SK-N-SH (cell line): ENCODE data around the gene GYPC. TPM values are rescaled to one million over a fixed set of nuclear protein-coding genes. Genes with fewer than 3 reads are reported as not detected.

ENCODE experiments used
- CTCF ChIA-PET: fragments of 300-600, 350-600 bp; formaldehyde crosslinking; extraction: SDS; loops from one replicate; lab custom pipeline; 2021; lab: Yijun Ruan, JAX
- POLR2A ChIA-PET: fragments of 350-600 bp; sonication (Branson Sonifier 250); formaldehyde crosslinking; extraction: SDS; loops from one replicate; lab custom pipeline; 2020; ENCODE audit warnings: antibody characterized with exemption, inconsistent platforms; lab: Yijun Ruan, JAX
- DNase-seq: peaks from one replicate; pipeline ENCODE4 v3.0.0; 2012
- H2AFZ ChIP-seq: fragments of 200-600 bp; sonication (generic); 2 replicates; pipeline ENCODE4 v1.8.1; 2016; ENCODE audit warnings: antibody characterized with exemption, mild to moderate bottlenecking, low read depth
- H3F3A ChIP-seq: fragments of 200-600 bp; sonication (generic); replicated peaks from 2 replicates; pipeline ENCODE3; 2016; ENCODE audit warnings: antibody characterized with exemption, mild to moderate bottlenecking; ENCODE audit not compliant: insufficient read depth
- H3K27ac ChIP-seq, 2 experiments: fragments of 200-500 bp in 1 of 2; fragments of 200-600 bp in 1 of 2; sonication (Bioruptor generic) in 1 of 2; sonication (generic), shearing (Covaris generic) in 1 of 2; 2 replicates each; pipeline versions ENCODE4 v1.5.1 to v1.6.1; 2014 to 2016; ENCODE audit warnings: low read depth in 2 of 2, inconsistent platforms in 1 of 2, low read length in 1 of 2, mild to moderate bottlenecking in 1 of 2, mixed read lengths in 1 of 2
- H3K27me3 ChIP-seq: fragments of 200-600 bp; sonication (generic), shearing (Covaris generic); 2 replicates; pipeline ENCODE4 v1.6.1; 2016; ENCODE audit warnings: mixed run types; ENCODE audit not compliant: insufficient read depth
- H3K36me3 ChIP-seq, 2 experiments: fragments of 200-500 bp in 1 of 2; fragments of 200-600 bp in 1 of 2; sonication (Bioruptor generic) in 1 of 2; sonication (generic) in 1 of 2; replicated peaks in 1 of 2; 2 replicates each; pipeline versions ENCODE3 to v1.5.1; 2014 to 2016; ENCODE audit warnings: low read length in 1 of 2, mild to moderate bottlenecking in 1 of 2; ENCODE audit not compliant: insufficient read depth in 2 of 2, control insufficient read depth in 1 of 2
- H3K4me1 ChIP-seq, 2 experiments: fragments of 200-500 bp in 1 of 2; fragments of 200-600 bp in 1 of 2; sonication (Bioruptor generic) in 1 of 2; sonication (generic), shearing (Covaris generic) in 1 of 2; 2 replicates each; pipeline versions ENCODE4 v1.5.1 to v1.6.1; 2014 to 2016; ENCODE audit warnings: low read depth in 1 of 2, low read length in 1 of 2, mixed run types in 1 of 2; ENCODE audit not compliant: insufficient read depth in 2 of 2, control insufficient read depth in 1 of 2
- H3K4me2 ChIP-seq: fragments of 200-600 bp; sonication (generic), shearing (Covaris generic); 2 replicates; pipeline ENCODE4 v1.6.1; 2017; ENCODE audit warnings: mixed run types
- H3K4me3 ChIP-seq, 2 experiments: fragments of 200-500 bp in 1 of 2; fragments of 200-600 bp in 1 of 2; sonication (Bioruptor generic) in 1 of 2; sonication (generic), shearing (Covaris generic) in 1 of 2; 2 replicates each; pipeline versions ENCODE4 v1.5.1 to v1.8.1; 2014 to 2016; ENCODE audit warnings: low read depth in 2 of 2, inconsistent platforms in 1 of 2, low read length in 1 of 2, mild to moderate bottlenecking in 1 of 2, mixed read lengths in 1 of 2, moderate library complexity in 1 of 2
- H3K79me2 ChIP-seq: fragments of 200-600 bp; sonication (generic); 2 replicates; pipeline ENCODE4 v1.8.1; 2017; ENCODE audit warnings: mild to moderate bottlenecking; ENCODE audit not compliant: insufficient read depth
- H3K9ac ChIP-seq: fragments of 200-600 bp; sonication (generic); 2 replicates; pipeline ENCODE4 v1.6.1; 2017; ENCODE audit warnings: mixed run types
- H3K9me2 ChIP-seq: fragments of 200-600 bp; sonication (generic); 2 replicates; pipeline ENCODE4 v1.6.1; 2017; ENCODE audit warnings: mixed run types
- H3K9me3 ChIP-seq: fragments of 200-600 bp; sonication (generic); 2 replicates; pipeline ENCODE4 v1.6.1; 2017; ENCODE audit warnings: mixed run types, mild to moderate bottlenecking, moderate library complexity
- H4K20me1 ChIP-seq: fragments of 200-600 bp; sonication (generic); 2 replicates; pipeline ENCODE4 v1.6.1; 2017; ENCODE audit warnings: mild to moderate bottlenecking, mixed run types; ENCODE audit not compliant: insufficient read depth
- ELF1 ChIP-seq: IDR thresholded peaks from 2 replicates; pipeline ENCODE4 v1.4.0; 2012
- EP300 ChIP-seq, 2 experiments: IDR thresholded peaks; 2 replicates each; pipeline versions ENCODE4 v1.4.0 to v1.6.1; 2012; ENCODE audit warnings: borderline replicate concordance in 1 of 2, low read depth in 1 of 2, low read length in 1 of 2
- EZH2phosphoT487 ChIP-seq: fragments of 200-600 bp; sonication (generic); IDR thresholded peaks from 2 replicates; pipeline ENCODE4 v1.6.1; 2017; ENCODE audit warnings: low read depth, mixed run types, mild to moderate bottlenecking, antibody characterized with exemption, moderate library complexity, borderline replicate concordance
- FOSL2 ChIP-seq: IDR thresholded peaks from 2 replicates; pipeline ENCODE4 v1.4.0; 2012; ENCODE audit warnings: low read depth, mild to moderate bottlenecking, moderate library complexity, borderline replicate concordance
- IRF3 ChIP-seq: fragments of 150-350 bp; IDR thresholded peaks from 2 replicates; pipeline ENCODE4 v1.6.1; 2016; ENCODE audit warnings: mild to moderate bottlenecking, low read depth, low read length
- MEF2A ChIP-seq: IDR thresholded peaks from 2 replicates; pipeline ENCODE4 v1.4.0; 2012; ENCODE audit warnings: low read depth, borderline replicate concordance
- NFIC ChIP-seq: IDR thresholded peaks from 2 replicates; pipeline ENCODE4 v1.4.0; 2012; ENCODE audit warnings: borderline replicate concordance
- POLR2AphosphoS5 ChIP-seq: IDR thresholded peaks from 2 replicates; pipeline ENCODE4 v1.6.1; 2012; ENCODE audit warnings: low read depth, low read length
- RAD21 ChIP-seq: IDR thresholded peaks from 2 replicates; pipeline ENCODE4 v1.6.1; 2012; ENCODE audit warnings: mild to moderate bottlenecking, low read length
- RCOR1 ChIP-seq: fragments of 150-350 bp; IDR thresholded peaks from 2 replicates; pipeline ENCODE4 v1.6.1; 2017; ENCODE audit warnings: antibody characterized with exemption, low read length
- RFX5 ChIP-seq: IDR thresholded peaks from 2 replicates; pipeline ENCODE4 v1.6.1; 2012; ENCODE audit warnings: mild to moderate bottlenecking, improper control_type of control experiment, low read length
- RXRA ChIP-seq: IDR thresholded peaks from 2 replicates; pipeline ENCODE4 v1.4.0; 2012; ENCODE audit warnings: low read depth, mild to moderate bottlenecking, borderline replicate concordance
- SIN3A ChIP-seq: IDR thresholded peaks from 2 replicates; pipeline ENCODE4 v1.6.1; 2012; ENCODE audit warnings: low read depth, mild to moderate bottlenecking, low read length, moderate library complexity, borderline replicate concordance
- SMC3 ChIP-seq: IDR thresholded peaks from 2 replicates; pipeline ENCODE4 v1.6.1; 2012; ENCODE audit warnings: low read depth, low read length, improper control_type of control experiment
- TEAD4 ChIP-seq: IDR thresholded peaks from 2 replicates; pipeline ENCODE4 v1.4.0; 2012; ENCODE audit warnings: mild to moderate bottlenecking, borderline replicate concordance; ENCODE audit not compliant: insufficient read depth
- YY1 ChIP-seq: IDR thresholded peaks from 2 replicates; pipeline ENCODE4 v1.4.0; 2012; ENCODE audit warnings: low read depth, mild to moderate bottlenecking
- WGBS: methylation state at CpG from one replicate; pipeline ENCODE4 v1.1.6; 2017; ENCODE audit warnings: low lambda C conversion rate; 5-methylcytosine and 5-hydroxymethylcytosine counted together
- polyA plus RNA-seq, 3 experiments: library from polyadenylated mRNA; depleted of rRNA; stranded (reverse); fragments of >200 nt; gene quantifications; 2 replicates each; pipeline ENCODE4 v1.2.3, GENCODE V29; 2012
- TF ChIP-seq, protein P1 (sequence below): IDR thresholded peaks from 2 replicates; pipeline ENCODE4 v1.4.0; 2012; ENCODE audit warnings: low read depth

GYPC gene
- polyA plus RNA-seq, 1 of the 3 experiments (the other 2 are of a cell fraction), result not detected

- no peak for TF ChIP-seq YY1
These were observed 6.7 kb downstream of the GYPC start (continued) for GRCh38 chr2:126662621-126663020.

DNA sequence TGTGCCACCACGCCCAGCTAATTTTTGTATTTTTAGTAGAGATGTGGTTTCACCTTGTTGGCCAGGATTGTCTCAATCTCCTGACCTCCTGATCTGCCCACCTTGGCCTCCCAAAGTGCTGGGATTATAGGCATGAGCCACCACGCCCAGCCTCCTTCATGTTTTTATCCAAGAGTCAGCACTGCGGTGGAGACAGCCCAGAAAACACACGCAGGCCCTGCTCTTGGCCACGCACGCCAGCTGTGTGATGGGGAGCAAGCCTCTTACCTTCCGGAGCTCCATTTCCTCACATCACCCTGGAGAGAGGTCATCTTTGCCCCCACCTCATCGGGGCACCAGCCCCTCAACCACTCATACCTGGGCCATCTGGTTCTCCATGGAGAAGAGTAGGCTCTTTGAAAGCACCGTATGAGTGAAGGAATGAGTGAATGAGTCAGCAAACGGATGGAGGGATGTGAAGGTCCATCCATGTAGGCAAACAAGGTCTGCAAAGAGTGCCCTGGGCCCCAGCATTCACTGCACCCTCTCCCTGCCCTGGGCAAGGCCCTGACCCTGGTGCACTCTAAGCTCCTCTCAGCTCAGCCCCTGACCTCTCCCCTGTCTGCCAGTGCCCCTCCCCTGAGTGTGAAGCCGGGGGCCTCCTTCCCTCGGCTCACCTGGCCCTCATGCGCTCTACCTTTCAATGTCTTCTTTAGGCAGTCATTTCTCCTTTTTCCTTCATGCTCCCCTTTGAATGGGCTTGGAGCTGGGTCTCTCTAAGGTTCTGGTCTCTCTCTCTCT lies 7.4 kb downstream of the GYPC start:
- WGBS, result 33% methylated on average over 11 of the region's 13 CpGs
- no peaks in the 10 kb centered on the region for H3F3A ChIP-seq

DNA sequence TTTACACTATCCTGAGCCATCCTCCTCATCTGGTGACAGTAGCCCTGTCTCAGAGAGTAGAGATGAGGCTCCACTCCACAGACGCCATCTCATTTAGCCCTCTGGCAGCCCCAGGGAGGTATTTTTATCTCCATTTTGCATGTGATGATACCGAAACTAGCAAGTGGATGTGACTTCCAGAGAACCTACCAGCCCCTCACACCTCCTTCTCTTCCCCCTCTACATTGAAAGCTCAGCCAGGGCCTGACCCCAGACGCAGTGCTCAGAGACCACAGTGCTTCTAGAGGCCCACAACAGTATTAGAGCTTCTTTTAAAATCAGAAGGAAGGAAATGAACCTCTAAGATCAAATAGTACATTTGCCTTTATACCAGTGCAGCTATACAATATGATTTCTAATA lies 8.3 kb downstream of the GYPC start:
- no peak for TF ChIP-seq RCOR1
- no peak for TF ChIP-seq SIN3A
- TF ChIP-seq RFX5, result no peak
- no peak for TF ChIP-seq SMC3
- no peak for TF ChIP-seq EP300 (IDR thresholded peaks at IDR 0.05; ENCODE audit: borderline replicate concordance in 1 of 2, low read depth in 1 of 2, low read length in 1 of 2)
- TF ChIP-seq RAD21, result no peak
- TF ChIP-seq, all 33 proteins: peak for 0
- Histone ChIP-seq H3K4me3 (no peak overlapping the region), H3F3A (no peaks in the 10 kb centered on the region), H3K27me3 (no peaks in the 10 kb centered on the region), H3K9me2 (no peaks in the 10 kb centered on the region), H2AFZ (no peak overlapping the region), H3K4me2 (no peak overlapping the region), H3K9me3 (no peaks in the 10 kb centered on the region), H3K4me1 (no peaks in the 10 kb centered on the region; a peak in 1 of 4 replicates), H3K27ac (no peak overlapping the region), H3K9ac (no peak overlapping the region), H3K36me3 (no peaks in the 10 kb centered on the region), H3K79me2 (no peaks in the 10 kb centered on the region), H4K20me1 (no peaks in the 10 kb centered on the region)
- POLR2A ChIA-PET, result no interaction called here
- CTCF ChIA-PET, result no interaction called here
- 28% methylated on average over 3 of the region's 3 CpGs for WGBS
- no peak for DNase-seq

More for the DNA sequence above, 7.4 kb downstream of the GYPC start:
- no peak overlapping the region for H3K4me2 ChIP-seq
- H3K27me3 ChIP-seq, result no peaks in the 10 kb centered on the region
- ChIA-PET CTCF (no interaction called here), POLR2A (no interaction called here)
- no peak for DNase-seq
- no peak overlapping the region for H3K9ac ChIP-seq
- no peaks in the 10 kb centered on the region for H3K9me3 ChIP-seq
- no peaks in the 10 kb centered on the region for H3K9me2 ChIP-seq
- no peak overlapping the region for H3K4me3 ChIP-seq
- no peaks in the 10 kb centered on the region for H3K79me2 ChIP-seq
- H4K20me1 ChIP-seq, result no peaks in the 10 kb centered on the region
- no peaks in the 10 kb centered on the region; a peak in 1 of 4 replicates for H3K4me1 ChIP-seq
- H3K36me3 ChIP-seq, result no peaks in the 10 kb centered on the region
- no peak overlapping the region for H2AFZ ChIP-seq
- TF ChIP-seq NFIC, result no peak
- TF ChIP-seq POLR2AphosphoS5, result no peak
- no peak for TF ChIP-seq RXRA
- no peak for TF ChIP-seq YY1
- no peak for TF ChIP-seq FOSL2
- TF ChIP-seq RCOR1, result no peak
- no peak for TF ChIP-seq SMC3
- TF ChIP-seq ELF1, result no peak
- TF ChIP-seq, protein P1, sequence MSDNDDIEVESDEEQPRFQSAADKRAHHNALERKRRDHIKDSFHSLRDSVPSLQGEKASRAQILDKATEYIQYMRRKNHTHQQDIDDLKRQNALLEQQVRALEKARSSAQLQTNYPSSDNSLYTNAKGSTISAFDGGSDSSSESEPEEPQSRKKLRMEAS, result no peak
- TF ChIP-seq IRF3, result no peak
- TF ChIP-seq TEAD4, result no peak
- TF ChIP-seq MEF2A, result no peak
- TF ChIP-seq EZH2phosphoT487, result no peak
- H3K27ac ChIP-seq, result no peak overlapping the region
